Activated CD8-positive, alpha-beta T cell treated with anti-CD3 and anti-CD28 coated beads, Interleukin-2, amount 10 ng/mL, durations not matched to agents 7 days and 5 days (primary cell): Measurements from ENCODE around the gene YWHAH. TPM values are rescaled to one million over a fixed set of nuclear protein-coding genes. Genes with fewer than 3 reads are reported as not detected.

Experiments used
- ATAC-seq: fragments of 150-1000 bp; cut with Tn5 transposase; one replicate; pipeline ENCODE4 v1.10.0; 2021; ENCODE audit warnings: moderate library complexity
- CTCF ChIA-PET: fragments of 350-600 bp; sonication (Branson Sonifier 250); formaldehyde crosslinking; loops from one replicate; lab custom pipeline; 2021; ENCODE audit warnings: antibody characterized with exemption; lab: Charles Lee
- POLR2A ChIA-PET: fragments of 350-600 bp; sonication (Branson Sonifier 250); formaldehyde crosslinking; loops from one replicate; lab custom pipeline; 2021; ENCODE audit warnings: antibody characterized with exemption; lab: Charles Lee
- DNase-seq: peaks from one replicate; pipeline ENCODE4 v3.0.0-alpha.2; 2020
- H3K27ac Mint-ChIP-seq: one replicate; pipeline ENCODE4 v1.8.0; 2021; ENCODE audit warnings: mild to moderate bottlenecking, mixed read lengths
- H3K27me3 Mint-ChIP-seq: one replicate; pipeline ENCODE4 v1.8.0; 2021; ENCODE audit warnings: low read depth, mixed read lengths
- H3K36me3 Mint-ChIP-seq: one replicate; pipeline ENCODE4 v1.8.0; 2021; ENCODE audit warnings: low read depth, mixed read lengths
- H3K4me1 Mint-ChIP-seq: one replicate; pipeline ENCODE4 v1.8.0; 2021; ENCODE audit warnings: low read depth, mixed read lengths
- H3K4me3 Mint-ChIP-seq: one replicate; pipeline ENCODE4 v1.8.0; 2021; ENCODE audit warnings: mild to moderate bottlenecking, mixed read lengths
- H3K9me3 Mint-ChIP-seq: one replicate; pipeline ENCODE4 v1.8.0; 2022; ENCODE audit warnings: mixed read lengths; ENCODE audit not compliant: insufficient read depth
- total RNA-seq, 2 experiments: library from RNA; stranded (reverse); gene quantifications; one replicate each; pipeline ENCODE4 v1.2.3, GENCODE V29; 2021

The YWHAH gene
- total RNA-seq, 2 experiments from 2014 or later: 248 to 251 TPM

- no peak for ATAC-seq
- no peaks in the 10 kb centered on the region for H3K9me3 Mint-ChIP-seq
- CTCF ChIA-PET: interaction anchor here (1.5 kb wide), 1 partner anchor 80 kb away, joined by 3 read pairs; no protein-coding TSS in a partner anchor
- no peak overlapping the region for H3K27ac Mint-ChIP-seq
- H3K4me3 Mint-ChIP-seq: no peak overlapping the region
- H3K27me3 Mint-ChIP-seq: peaks cover 21% of the 10 kb centered on the region
- H3K36me3 Mint-ChIP-seq: no peaks in the 10 kb centered on the region
- DNase-seq: no peak
- POLR2A ChIA-PET: interaction anchor here (0.7 kb wide), 1 partner anchor 160 kb away, joined by 3 read pairs; no protein-coding TSS in a partner anchor
- peaks cover 12% of the 10 kb centered on the region for H3K4me1 Mint-ChIP-seq
Measured at GRCh38 chr22:31926024-31926423, 18.3 kb upstream of the YWHAH start.

- ATAC-seq (no peak), DNase-seq (no peak)
- no peaks in the 10 kb centered on the region for H3K36me3 Mint-ChIP-seq
- ChIA-PET CTCF (interaction anchor here (1.5 kb wide), 1 partner anchor 81 kb away, joined by 3 read pairs; no protein-coding TSS in a partner anchor), POLR2A (no interaction called here)
- peaks cover 25% of the 10 kb centered on the region for H3K27me3 Mint-ChIP-seq
- no peak overlapping the region for H3K27ac Mint-ChIP-seq
- no peaks in the 10 kb centered on the region for H3K9me3 Mint-ChIP-seq
- peaks cover 14% of the 10 kb centered on the region for H3K4me1 Mint-ChIP-seq
- no peak overlapping the region for H3K4me3 Mint-ChIP-seq
Measured at GRCh38 chr22:31926969-31927368, 17.4 kb upstream of the YWHAH start.

GRCh38 chr22:31927562-31927961 is 16.8 kb upstream of the YWHAH start:
- no peak overlapping the region for H3K4me3 Mint-ChIP-seq
- POLR2A ChIA-PET: no interaction called here
- DNase-seq (no peak), ATAC-seq (no peak)
- H3K9me3 Mint-ChIP-seq: no peaks in the 10 kb centered on the region
- H3K27me3 Mint-ChIP-seq: peaks cover 24% of the 10 kb centered on the region
- CTCF ChIA-PET: interaction anchor here (1.5 kb wide), 1 partner anchor 81 kb away, joined by 3 read pairs; no protein-coding TSS in a partner anchor
- H3K27ac Mint-ChIP-seq: no peak overlapping the region
- H3K4me1 Mint-ChIP-seq: peaks cover 11% of the 10 kb centered on the region
- H3K36me3 Mint-ChIP-seq: no peaks in the 10 kb centered on the region

DNA sequence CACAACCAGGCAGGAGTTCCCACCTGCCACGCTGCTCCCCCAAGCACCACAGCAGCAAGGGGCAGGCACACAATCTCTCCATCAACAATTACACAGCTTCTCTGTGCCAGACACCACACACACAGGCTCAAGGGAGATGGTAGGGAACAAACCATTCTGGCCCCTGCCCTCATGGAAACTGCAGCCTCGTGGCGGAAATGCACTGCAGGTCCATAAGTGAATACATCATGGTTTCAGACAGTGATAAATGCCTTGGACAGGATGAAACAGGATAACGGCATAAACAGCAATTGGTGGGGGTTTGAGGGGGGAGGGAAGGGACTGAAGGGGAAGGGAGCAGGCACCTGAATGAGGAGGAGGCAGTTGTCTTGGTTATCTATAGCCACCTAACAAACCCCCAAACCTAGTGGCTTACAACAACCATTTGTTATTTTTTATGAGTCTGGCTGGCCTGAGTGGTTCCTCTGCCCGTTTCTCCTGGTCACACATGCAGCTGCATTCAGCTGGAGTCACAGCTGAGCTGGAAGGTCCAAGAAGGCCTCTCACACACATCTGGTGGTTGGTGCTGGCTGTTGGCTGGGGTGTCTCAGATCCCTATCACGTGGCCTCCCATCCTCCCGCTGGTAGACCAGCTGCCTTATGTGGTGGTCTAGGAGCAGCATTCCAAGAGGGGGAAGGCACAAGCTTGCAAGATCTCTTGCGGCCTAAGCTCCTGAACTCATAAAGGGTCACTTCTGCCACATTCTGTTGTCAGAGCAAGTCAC is 15.0 kb upstream of the YWHAH start:
- ATAC-seq: no peak
- H3K4me3 Mint-ChIP-seq: no peak overlapping the region
- H3K36me3 Mint-ChIP-seq: no peaks in the 10 kb centered on the region
- peaks cover 2% of the 10 kb centered on the region for H3K4me1 Mint-ChIP-seq
- H3K9me3 Mint-ChIP-seq: no peaks in the 10 kb centered on the region
- H3K27me3 Mint-ChIP-seq: peaks cover 19% of the 10 kb centered on the region
- CTCF ChIA-PET: no interaction called here
- H3K27ac Mint-ChIP-seq: no peak overlapping the region
- DNase-seq: no peak
- POLR2A ChIA-PET: no interaction called here

DNA sequence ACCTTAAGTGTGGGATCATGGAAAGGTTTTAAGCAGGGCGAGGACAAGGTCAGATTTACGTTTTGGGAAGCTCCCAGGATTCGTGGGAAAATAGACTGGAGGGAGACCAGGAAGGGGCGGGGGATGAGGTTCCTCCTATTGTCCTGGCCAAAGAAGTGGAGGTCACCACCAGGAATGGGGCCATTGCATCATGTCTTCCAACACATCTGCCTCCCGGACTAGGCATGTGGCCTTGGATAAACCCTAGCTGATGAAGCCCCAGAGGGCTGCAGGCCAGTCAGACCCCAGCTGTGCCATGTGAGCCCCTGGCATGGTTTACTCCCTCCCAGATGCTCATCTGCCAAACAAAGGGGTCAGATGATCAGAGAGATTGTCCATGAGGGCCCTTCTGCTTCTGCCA is 11.5 kb upstream of the YWHAH start:
- Mint-ChIP-seq H3K9me3 (no peaks in the 10 kb centered on the region), H3K27ac (no peak overlapping the region), H3K36me3 (no peaks in the 10 kb centered on the region), H3K27me3 (peaks cover 7% of the 10 kb centered on the region), H3K4me3 (no peak overlapping the region), H3K4me1 (peaks cover 9% of the 10 kb centered on the region)
- ATAC-seq (no peak), DNase-seq (no peak)
- ChIA-PET POLR2A (no interaction called here), CTCF (no interaction called here)

DNA sequence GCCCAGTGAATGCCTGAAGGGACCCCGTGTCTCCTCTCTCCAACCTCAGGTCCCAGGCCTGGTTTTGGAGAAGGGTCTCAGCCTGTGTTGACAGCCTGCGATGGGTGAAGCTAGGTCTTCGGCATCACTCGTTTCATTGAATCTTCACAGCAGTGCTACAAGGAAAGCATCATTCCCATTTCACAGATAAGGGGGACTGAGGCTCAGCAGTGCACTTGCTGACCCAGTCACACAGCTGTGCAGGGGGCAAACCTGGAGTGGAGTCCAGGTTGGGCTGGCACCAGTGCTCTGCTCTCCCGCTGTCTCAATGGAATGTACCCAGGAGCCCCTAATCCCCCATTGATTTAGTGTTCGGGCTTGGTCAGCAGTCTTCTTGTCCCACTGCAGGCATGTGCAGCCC is 10.9 kb upstream of the YWHAH start:
- ChIA-PET POLR2A (no interaction called here), CTCF (no interaction called here)
- DNase-seq (no peak), ATAC-seq (no peak)
- no peaks in the 10 kb centered on the region for H3K9me3 Mint-ChIP-seq
- no peak overlapping the region for H3K4me3 Mint-ChIP-seq
- H3K27me3 Mint-ChIP-seq: peaks cover 3% of the 10 kb centered on the region
- H3K4me1 Mint-ChIP-seq: peaks cover 9% of the 10 kb centered on the region
- no peak overlapping the region for H3K27ac Mint-ChIP-seq
- no peaks in the 10 kb centered on the region for H3K36me3 Mint-ChIP-seq

- Mint-ChIP-seq H3K4me1 (peaks cover 9% of the 10 kb centered on the region), H3K4me3 (no peak overlapping the region), H3K9me3 (no peaks in the 10 kb centered on the region), H3K36me3 (no peaks in the 10 kb centered on the region), H3K27me3 (peaks cover 3% of the 10 kb centered on the region), H3K27ac (no peak overlapping the region)
- ATAC-seq (no peak), DNase-seq (no peak)
- CTCF ChIA-PET: no interaction called here
- POLR2A ChIA-PET: no interaction called here
Measured at GRCh38 chr22:31933816-31934482, 10.4 kb upstream of the YWHAH start.

GRCh38 chr22:31935961-31936635 is 8.2 kb upstream of the YWHAH start:
- H3K4me3 Mint-ChIP-seq: no peak overlapping the region
- ChIA-PET CTCF (no interaction called here), POLR2A (no interaction called here)
- H3K27ac Mint-ChIP-seq: no peak overlapping the region
- H3K9me3 Mint-ChIP-seq: no peaks in the 10 kb centered on the region
- peaks cover 9% of the 10 kb centered on the region for H3K4me1 Mint-ChIP-seq
- no peaks in the 10 kb centered on the region for H3K36me3 Mint-ChIP-seq
- DNase-seq (no peak), ATAC-seq (no peak)
- peaks cover 3% of the 10 kb centered on the region for H3K27me3 Mint-ChIP-seq

DNA sequence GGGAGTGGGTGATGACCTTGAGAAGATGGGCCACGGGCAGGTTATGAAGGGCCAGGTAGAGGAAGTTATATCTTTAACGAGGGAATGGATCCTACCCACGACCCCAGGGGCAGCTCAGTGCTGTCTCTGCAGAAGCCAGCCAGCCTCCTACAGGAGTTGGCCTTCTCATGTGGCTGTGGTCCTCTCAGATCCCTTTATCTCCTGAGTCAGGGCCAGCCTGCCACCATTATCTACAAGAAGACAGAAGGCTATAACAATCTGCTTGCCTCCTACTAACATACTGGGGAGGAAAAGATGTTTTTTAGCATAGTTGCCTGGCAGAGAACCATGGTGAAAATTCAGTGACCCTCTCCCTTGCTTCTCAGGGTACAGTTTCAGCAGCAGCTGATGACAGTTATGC is 7.0 kb upstream of the YWHAH start:
- H3K27me3 Mint-ChIP-seq: no peaks in the 10 kb centered on the region
- no peaks in the 10 kb centered on the region for H3K9me3 Mint-ChIP-seq
- H3K4me1 Mint-ChIP-seq: peaks cover 11% of the 10 kb centered on the region
- no peak overlapping the region for H3K4me3 Mint-ChIP-seq
- DNase-seq (no peak), ATAC-seq (no peak)
- no peaks in the 10 kb centered on the region for H3K36me3 Mint-ChIP-seq
- ChIA-PET POLR2A (no interaction called here), CTCF (no interaction called here)
- no peak overlapping the region for H3K27ac Mint-ChIP-seq

- H3K27me3 Mint-ChIP-seq: no peaks in the 10 kb centered on the region
- H3K4me3 Mint-ChIP-seq: no peak overlapping the region
- H3K4me1 Mint-ChIP-seq: peaks cover 20% of the 10 kb centered on the region
- no peak overlapping the region for H3K27ac Mint-ChIP-seq
- H3K36me3 Mint-ChIP-seq: no peaks in the 10 kb centered on the region
- ChIA-PET CTCF (no interaction called here), POLR2A (no interaction called here)
- no peaks in the 10 kb centered on the region for H3K9me3 Mint-ChIP-seq
- no peak for ATAC-seq
- no peak for DNase-seq
Measured at GRCh38 chr22:31938296-31938695, 6.0 kb upstream of the YWHAH start.

DNA sequence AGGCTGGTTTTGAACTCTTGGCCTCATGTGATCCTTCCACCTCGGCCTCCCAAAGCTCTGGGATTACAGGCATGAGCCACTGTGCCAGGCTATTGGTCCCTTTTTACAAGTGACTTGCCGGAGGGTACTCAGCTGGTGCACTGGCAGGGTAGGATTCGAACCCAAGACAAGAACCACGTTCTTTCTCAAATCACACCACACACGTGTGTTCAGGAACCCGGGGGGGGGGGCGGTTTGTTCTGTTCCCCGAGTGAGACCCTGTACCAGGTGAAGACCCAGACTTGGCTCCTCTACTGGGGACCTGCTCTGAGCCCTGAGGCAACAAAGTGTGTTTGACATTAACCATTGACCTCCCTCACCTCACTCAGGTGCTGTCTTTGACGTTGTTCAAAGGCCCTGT is 3.8 kb upstream of the YWHAH start:
- peaks cover 27% of the 10 kb centered on the region for H3K4me1 Mint-ChIP-seq
- CTCF ChIA-PET: no interaction called here

GRCh38 chr22:31942091-31942490 is 2.2 kb upstream of the YWHAH start:
- ATAC-seq (no peak), DNase-seq (no peak)
- Mint-ChIP-seq H3K27me3 (no peaks in the 10 kb centered on the region), H3K4me3 (no peak overlapping the region), H3K9me3 (no peaks in the 10 kb centered on the region), H3K27ac (peak overlapping the region; percentile 17), H3K36me3 (peaks cover 2% of the 10 kb centered on the region), H3K4me1 (peaks cover 23% of the 10 kb centered on the region)
- ChIA-PET CTCF (interaction anchor here (1.1 to 2.1 kb wide), 4 partner anchors 9 to 277 kb away, joined by 3 to 8 read pairs (median 6); no protein-coding TSS in a partner anchor), POLR2A (interaction anchor here (0.6 kb wide), 1 partner anchor 245 kb away, joined by 4 read pairs; no protein-coding TSS in a partner anchor)

More for the DNA sequence above, 3.8 kb upstream of the YWHAH start:
- Mint-ChIP-seq H3K27me3 (no peaks in the 10 kb centered on the region), H3K27ac (no peak overlapping the region), H3K9me3 (no peaks in the 10 kb centered on the region), H3K4me3 (no peak overlapping the region), H3K36me3 (no peaks in the 10 kb centered on the region)
- POLR2A ChIA-PET: no interaction called here
- ATAC-seq (no peak), DNase-seq (no peak)
